GM23338 (cell line): Measurements from ENCODE around the gene COL4A1. TPM values are rescaled to one million over a fixed set of nuclear protein-coding genes. Genes with fewer than 3 reads are reported as not detected.
"Not testable (repeated sequence)": the region's sequence is repeated elsewhere in the genome, so short reads cannot be mapped to it uniquely, and the experiment has no call there.

Experiments used
- ATAC-seq: fragments of 200-7000 bp; cut with Tn5 transposase; 3 replicates; pipeline ENCODE4 v1.9.1; 2020
- DNase-seq: peaks from one replicate; pipeline ENCODE4 v3.0.0-alpha.2; 2015; ENCODE audit warnings: low spot score
- H2AFZ ChIP-seq: fragments of 200-600 bp; sonication (generic); 2 replicates; pipeline ENCODE4 v1.8.0; 2016; ENCODE audit warnings: antibody characterized with exemption, mild to moderate bottlenecking, moderate library complexity
- H3F3A ChIP-seq: fragments of 200-600 bp; sonication (generic); replicated peaks from 2 replicates; pipeline ENCODE4 v1.8.0; 2017; ENCODE audit warnings: antibody characterized with exemption, mixed run types, low read depth
- H3K27ac ChIP-seq: fragments of 200-600 bp; sonication (generic); 2 replicates; pipeline ENCODE4 v1.6.1; 2016; ENCODE audit warnings: low read depth
- H3K27me3 ChIP-seq: fragments of 200-600 bp; sonication (generic); 2 replicates; pipeline ENCODE4 v1.8.0; 2016; ENCODE audit warnings: mild to moderate bottlenecking, mixed run types, moderate library complexity; ENCODE audit not compliant: insufficient read depth
- H3K36me3 ChIP-seq: fragments of 200-600 bp; sonication (generic); 2 replicates; pipeline ENCODE4 v1.8.0; 2016; ENCODE audit warnings: mild to moderate bottlenecking; ENCODE audit not compliant: insufficient read depth
- H3K4me1 ChIP-seq: fragments of 200-600 bp; sonication (generic); 2 replicates; pipeline ENCODE4 v1.8.0; 2016; ENCODE audit warnings: mild to moderate bottlenecking, moderate library complexity; ENCODE audit not compliant: insufficient read depth
- H3K4me2 ChIP-seq: fragments of 200-600 bp; sonication (generic); 2 replicates; pipeline ENCODE4 v1.7.1; 2017; ENCODE audit warnings: mixed run types
- H3K4me3 ChIP-seq: fragments of 200-600 bp; sonication (generic); 2 replicates; pipeline ENCODE4 v1.6.1; 2016; ENCODE audit warnings: mixed run types
- H3K79me2 ChIP-seq: fragments of 200-600 bp; sonication (generic); replicated peaks from 2 replicates; pipeline ENCODE4 v1.8.0; 2017; ENCODE audit warnings: mild to moderate bottlenecking; ENCODE audit not compliant: insufficient read depth
- H3K9me2 ChIP-seq: fragments of 200-600 bp; sonication (generic); 2 replicates; pipeline ENCODE4 v1.8.0; 2017; ENCODE audit not compliant: insufficient read depth
- H4K20me1 ChIP-seq: fragments of 200-600 bp; sonication (generic); replicated peaks from 2 replicates; pipeline ENCODE4 v1.8.0; 2017; ENCODE audit warnings: mild to moderate bottlenecking; ENCODE audit not compliant: insufficient read depth
- H3K27ac Mint-ChIP-seq: 2 replicates; pipeline ENCODE4 v1.8.0; 2020; ENCODE audit warnings: inconsistent platforms, mild to moderate bottlenecking, moderate library complexity, mixed read lengths
- H3K27me3 Mint-ChIP-seq: 3 replicates; pipeline ENCODE4 v1.8.0; 2022; ENCODE audit warnings: low read depth, mild to moderate bottlenecking, moderate library complexity, mixed read lengths, inconsistent platforms; ENCODE audit not compliant: insufficient read depth, poor library complexity
- H3K36me3 Mint-ChIP-seq: 3 replicates; pipeline ENCODE4 v1.8.0; 2021; ENCODE audit warnings: low read depth, mild to moderate bottlenecking, inconsistent platforms, moderate library complexity, mixed read lengths
- H3K4me1 Mint-ChIP-seq: 3 replicates; pipeline ENCODE4 v1.8.0; 2020; ENCODE audit warnings: mild to moderate bottlenecking, inconsistent platforms, mixed read lengths
- H3K4me3 Mint-ChIP-seq: 3 replicates; pipeline ENCODE4 v1.8.0; 2021; ENCODE audit warnings: moderate library complexity, mild to moderate bottlenecking, inconsistent platforms, mixed read lengths
- H3K9me3 Mint-ChIP-seq: 3 replicates; pipeline ENCODE4 v1.8.0; 2020; ENCODE audit warnings: moderate library complexity, mild to moderate bottlenecking, inconsistent platforms, mixed read lengths
- CREB1 ChIP-seq: fragments of 250-450 bp; sonication (Bioruptor Pico); IDR thresholded peaks from 2 replicates; pipeline ENCODE4 v1.5.0; 2020; ENCODE audit warnings: low read depth, mild to moderate bottlenecking, moderate library complexity
- JUNB ChIP-seq: IDR thresholded peaks from one replicate; pipeline ENCODE4 v1.6.1; 2016; ENCODE audit warnings: antibody characterized with exemption; ENCODE audit not compliant: unreplicated experiment
- NANOG ChIP-seq: IDR thresholded peaks from 2 replicates; pipeline ENCODE4 v1.6.1; 2016; ENCODE audit warnings: antibody characterized with exemption, borderline replicate concordance
- polyA plus RNA-seq: library from polyadenylated mRNA; unstranded; fragments of >200 nt; fragmentation: Nextera tagmentation; extraction: Ambion mirVana; gene quantifications from 2 replicates; pipeline ENCODE4 v1.2.1, GENCODE V29; 2016
- total RNA-seq: library from RNA; depleted of rRNA; stranded (reverse); fragments of >200 nt; shearing (Covaris generic); gene quantifications from 2 replicates; pipeline ENCODE4 v1.2.3, GENCODE V29; 2014
- TF ChIP-seq, protein P1 (sequence below), 2 experiments: fragments of 200-600 bp in 1 of 2; sonication (generic) in 1 of 2; conservative IDR thresholded peaks; 2 replicates each; pipeline versions ENCODE4 v1.5.1 to v1.6.1; 2016 to 2017; ENCODE audit warnings: antibody characterized with exemption in 2 of 2, low read depth in 2 of 2, mild to moderate bottlenecking in 2 of 2, moderate library complexity in 1 of 2
- TF ChIP-seq, protein P2 (sequence below): fragments of 250-450 bp; sonication (Bioruptor Pico); IDR thresholded peaks from 2 replicates; pipeline ENCODE4 v1.5.0; 2020; ENCODE audit warnings: mild to moderate bottlenecking, moderate library complexity

The COL4A1 gene
- total and polyA plus RNA-seq, 2 experiments from 2014 or later, result 39.1 to 110 TPM

DNA sequence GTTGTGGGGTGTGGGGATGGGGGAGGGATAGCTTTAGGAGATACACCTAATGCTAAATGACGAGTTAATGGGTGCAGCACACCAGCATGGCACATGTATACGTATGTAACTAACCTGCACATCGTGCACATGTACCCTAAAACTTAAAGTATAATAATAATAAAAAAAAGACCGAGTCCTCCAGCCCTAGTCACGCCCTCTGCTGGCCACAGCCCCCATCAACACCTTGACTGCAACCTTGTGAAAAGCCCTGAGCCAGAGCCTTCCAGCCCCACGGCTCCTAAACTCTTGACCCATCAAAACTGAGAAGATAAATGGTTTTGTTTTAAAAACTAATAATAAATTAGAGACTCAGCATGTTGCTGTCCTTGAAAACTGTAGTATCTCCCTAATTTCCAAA is 194.6 kb downstream of the COL4A1 start:
- not testable (repeated sequence) for H3K36me3 Mint-ChIP-seq, H3K36me3 ChIP-seq, ATAC-seq, H3K4me3 ChIP-seq, H3F3A ChIP-seq, H3K4me2 ChIP-seq, H3K9me2 ChIP-seq, H3K27me3 Mint-ChIP-seq, H3K27ac ChIP-seq, H3K79me2 ChIP-seq, H3K27me3 ChIP-seq, H2AFZ ChIP-seq, H3K4me1 ChIP-seq, H3K27ac Mint-ChIP-seq, H3K4me3 Mint-ChIP-seq, H3K9me3 Mint-ChIP-seq, H4K20me1 ChIP-seq
- peak; percentile 72 for DNase-seq
- TF ChIP-seq, protein P1, sequence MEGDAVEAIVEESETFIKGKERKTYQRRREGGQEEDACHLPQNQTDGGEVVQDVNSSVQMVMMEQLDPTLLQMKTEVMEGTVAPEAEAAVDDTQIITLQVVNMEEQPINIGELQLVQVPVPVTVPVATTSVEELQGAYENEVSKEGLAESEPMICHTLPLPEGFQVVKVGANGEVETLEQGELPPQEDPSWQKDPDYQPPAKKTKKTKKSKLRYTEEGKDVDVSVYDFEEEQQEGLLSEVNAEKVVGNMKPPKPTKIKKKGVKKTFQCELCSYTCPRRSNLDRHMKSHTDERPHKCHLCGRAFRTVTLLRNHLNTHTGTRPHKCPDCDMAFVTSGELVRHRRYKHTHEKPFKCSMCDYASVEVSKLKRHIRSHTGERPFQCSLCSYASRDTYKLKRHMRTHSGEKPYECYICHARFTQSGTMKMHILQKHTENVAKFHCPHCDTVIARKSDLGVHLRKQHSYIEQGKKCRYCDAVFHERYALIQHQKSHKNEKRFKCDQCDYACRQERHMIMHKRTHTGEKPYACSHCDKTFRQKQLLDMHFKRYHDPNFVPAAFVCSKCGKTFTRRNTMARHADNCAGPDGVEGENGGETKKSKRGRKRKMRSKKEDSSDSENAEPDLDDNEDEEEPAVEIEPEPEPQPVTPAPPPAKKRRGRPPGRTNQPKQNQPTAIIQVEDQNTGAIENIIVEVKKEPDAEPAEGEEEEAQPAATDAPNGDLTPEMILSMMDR (conservative IDR thresholded peaks at IDR 0.05; ENCODE audit: low read depth in 2 of 2), result peak; percentile 67 to 75
- peaks cover 21% of the 10 kb centered on the region for H3K4me1 Mint-ChIP-seq

DNA sequence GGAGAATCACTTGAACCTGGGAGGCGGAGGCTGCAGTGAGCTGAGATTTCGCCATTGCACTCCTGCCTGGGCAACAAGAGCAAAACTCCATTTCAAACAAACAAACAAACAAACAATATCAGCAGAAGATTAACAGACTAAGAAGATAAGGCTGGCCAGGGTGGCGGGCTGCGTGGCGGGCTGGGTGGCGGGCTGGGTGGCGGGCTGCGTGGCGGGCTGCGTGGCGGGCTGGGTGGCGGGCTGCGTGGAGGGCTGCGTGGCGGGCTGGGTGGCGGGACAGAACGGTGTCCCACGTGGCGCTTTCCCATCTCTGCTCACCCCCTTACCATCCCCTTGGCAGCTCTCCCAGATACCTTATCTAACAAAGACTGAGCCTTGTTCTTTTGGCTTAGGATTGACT is 196.2 kb downstream of the COL4A1 start:
- Mint-ChIP-seq H3K27me3 (peaks cover 6% of the 10 kb centered on the region), H3K4me3 (no peak overlapping the region), H3K9me3 (no peaks in the 10 kb centered on the region), H3K27ac (no peak overlapping the region), H3K36me3 (no peaks in the 10 kb centered on the region), H3K4me1 (peaks cover 17% of the 10 kb centered on the region)
- TF ChIP-seq, protein P1 (conservative IDR thresholded peaks at IDR 0.05; ENCODE audit: low read depth in 2 of 2), result no peak
- TF ChIP-seq JUNB (no peak), CREB1 (no peak), NANOG (no peak)
- TF ChIP-seq, protein P2, sequence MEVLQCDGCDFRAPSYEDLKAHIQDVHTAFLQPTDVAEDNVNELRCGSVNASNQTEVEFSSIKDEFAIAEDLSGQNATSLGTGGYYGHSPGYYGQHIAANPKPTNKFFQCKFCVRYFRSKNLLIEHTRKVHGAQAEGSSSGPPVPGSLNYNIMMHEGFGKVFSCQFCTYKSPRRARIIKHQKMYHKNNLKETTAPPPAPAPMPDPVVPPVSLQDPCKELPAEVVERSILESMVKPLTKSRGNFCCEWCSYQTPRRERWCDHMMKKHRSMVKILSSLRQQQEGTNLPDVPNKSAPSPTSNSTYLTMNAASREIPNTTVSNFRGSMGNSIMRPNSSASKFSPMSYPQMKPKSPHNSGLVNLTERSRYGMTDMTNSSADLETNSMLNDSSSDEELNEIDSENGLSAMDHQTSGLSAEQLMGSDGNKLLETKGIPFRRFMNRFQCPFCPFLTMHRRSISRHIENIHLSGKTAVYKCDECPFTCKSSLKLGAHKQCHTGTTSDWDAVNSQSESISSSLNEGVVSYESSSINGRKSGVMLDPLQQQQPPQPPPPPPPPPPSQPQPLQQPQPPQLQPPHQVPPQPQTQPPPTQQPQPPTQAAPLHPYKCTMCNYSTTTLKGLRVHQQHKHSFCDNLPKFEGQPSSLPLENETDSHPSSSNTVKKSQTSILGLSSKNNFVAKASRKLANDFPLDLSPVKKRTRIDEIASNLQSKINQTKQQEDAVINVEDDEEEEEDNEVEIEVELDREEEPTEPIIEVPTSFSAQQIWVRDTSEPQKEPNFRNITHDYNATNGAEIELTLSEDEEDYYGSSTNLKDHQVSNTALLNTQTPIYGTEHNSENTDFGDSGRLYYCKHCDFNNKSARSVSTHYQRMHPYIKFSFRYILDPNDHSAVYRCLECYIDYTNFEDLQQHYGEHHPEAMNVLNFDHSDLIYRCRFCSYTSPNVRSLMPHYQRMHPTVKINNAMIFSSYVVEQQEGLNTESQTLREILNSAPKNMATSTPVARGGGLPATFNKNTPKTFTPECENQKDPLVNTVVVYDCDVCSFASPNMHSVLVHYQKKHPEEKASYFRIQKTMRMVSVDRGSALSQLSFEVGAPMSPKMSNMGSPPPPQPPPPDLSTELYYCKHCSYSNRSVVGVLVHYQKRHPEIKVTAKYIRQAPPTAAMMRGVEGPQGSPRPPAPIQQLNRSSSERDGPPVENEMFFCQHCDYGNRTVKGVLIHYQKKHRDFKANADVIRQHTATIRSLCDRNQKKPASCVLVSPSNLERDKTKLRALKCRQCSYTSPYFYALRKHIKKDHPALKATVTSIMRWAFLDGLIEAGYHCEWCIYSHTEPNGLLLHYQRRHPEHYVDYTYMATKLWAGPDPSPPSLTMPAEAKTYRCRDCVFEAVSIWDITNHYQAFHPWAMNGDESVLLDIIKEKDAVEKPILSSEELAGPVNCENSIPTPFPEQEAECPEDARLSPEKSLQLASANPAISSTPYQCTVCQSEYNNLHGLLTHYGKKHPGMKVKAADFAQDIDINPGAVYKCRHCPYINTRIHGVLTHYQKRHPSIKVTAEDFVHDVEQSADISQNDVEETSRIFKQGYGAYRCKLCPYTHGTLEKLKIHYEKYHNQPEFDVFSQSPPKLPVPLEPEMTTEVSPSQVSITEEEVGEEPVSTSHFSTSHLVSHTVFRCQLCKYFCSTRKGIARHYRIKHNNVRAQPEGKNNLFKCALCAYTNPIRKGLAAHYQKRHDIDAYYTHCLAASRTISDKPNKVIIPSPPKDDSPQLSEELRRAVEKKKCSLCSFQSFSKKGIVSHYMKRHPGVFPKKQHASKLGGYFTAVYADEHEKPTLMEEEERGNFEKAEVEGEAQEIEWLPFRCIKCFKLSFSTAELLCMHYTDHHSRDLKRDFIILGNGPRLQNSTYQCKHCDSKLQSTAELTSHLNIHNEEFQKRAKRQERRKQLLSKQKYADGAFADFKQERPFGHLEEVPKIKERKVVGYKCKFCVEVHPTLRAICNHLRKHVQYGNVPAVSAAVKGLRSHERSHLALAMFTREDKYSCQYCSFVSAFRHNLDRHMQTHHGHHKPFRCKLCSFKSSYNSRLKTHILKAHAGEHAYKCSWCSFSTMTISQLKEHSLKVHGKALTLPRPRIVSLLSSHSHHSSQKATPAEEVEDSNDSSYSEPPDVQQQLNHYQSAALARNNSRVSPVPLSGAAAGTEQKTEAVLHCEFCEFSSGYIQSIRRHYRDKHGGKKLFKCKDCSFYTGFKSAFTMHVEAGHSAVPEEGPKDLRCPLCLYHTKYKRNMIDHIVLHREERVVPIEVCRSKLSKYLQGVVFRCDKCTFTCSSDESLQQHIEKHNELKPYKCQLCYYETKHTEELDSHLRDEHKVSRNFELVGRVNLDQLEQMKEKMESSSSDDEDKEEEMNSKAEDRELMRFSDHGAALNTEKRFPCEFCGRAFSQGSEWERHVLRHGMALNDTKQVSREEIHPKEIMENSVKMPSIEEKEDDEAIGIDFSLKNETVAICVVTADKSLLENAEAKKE (CRISPR knock-in tag), result no peak
- no peaks in the 10 kb centered on the region for H3K79me2 ChIP-seq
- H3K36me3 ChIP-seq, result no peaks in the 10 kb centered on the region
- no peak for ATAC-seq
- H3K9me2 ChIP-seq, result no peaks in the 10 kb centered on the region
- no peaks in the 10 kb centered on the region; the same call in none of the 2 replicates for H3K4me1 ChIP-seq
- H3K4me3 ChIP-seq, result no peak overlapping the region
- H4K20me1 ChIP-seq, result no peaks in the 10 kb centered on the region
- no peaks in the 10 kb centered on the region for H3K27me3 ChIP-seq
- H3K27ac ChIP-seq, result no peak overlapping the region
- DNase-seq, result no peak
- H3K4me2 ChIP-seq, result no peak overlapping the region
- H3F3A ChIP-seq, result no peaks in the 10 kb centered on the region
- H2AFZ ChIP-seq, result no peak overlapping the region
